GM18526 (cell line): ENCODE results near the gene ATOH8.

Experiments used
- POLR2A ChIP-seq: IDR thresholded peaks from 3 replicates; pipeline ENCODE4 v1.6.1; 2011; ENCODE audit not compliant: insufficient read length; ENCODE audit errors: extremely low read depth

ATOH8 gene

DNA sequence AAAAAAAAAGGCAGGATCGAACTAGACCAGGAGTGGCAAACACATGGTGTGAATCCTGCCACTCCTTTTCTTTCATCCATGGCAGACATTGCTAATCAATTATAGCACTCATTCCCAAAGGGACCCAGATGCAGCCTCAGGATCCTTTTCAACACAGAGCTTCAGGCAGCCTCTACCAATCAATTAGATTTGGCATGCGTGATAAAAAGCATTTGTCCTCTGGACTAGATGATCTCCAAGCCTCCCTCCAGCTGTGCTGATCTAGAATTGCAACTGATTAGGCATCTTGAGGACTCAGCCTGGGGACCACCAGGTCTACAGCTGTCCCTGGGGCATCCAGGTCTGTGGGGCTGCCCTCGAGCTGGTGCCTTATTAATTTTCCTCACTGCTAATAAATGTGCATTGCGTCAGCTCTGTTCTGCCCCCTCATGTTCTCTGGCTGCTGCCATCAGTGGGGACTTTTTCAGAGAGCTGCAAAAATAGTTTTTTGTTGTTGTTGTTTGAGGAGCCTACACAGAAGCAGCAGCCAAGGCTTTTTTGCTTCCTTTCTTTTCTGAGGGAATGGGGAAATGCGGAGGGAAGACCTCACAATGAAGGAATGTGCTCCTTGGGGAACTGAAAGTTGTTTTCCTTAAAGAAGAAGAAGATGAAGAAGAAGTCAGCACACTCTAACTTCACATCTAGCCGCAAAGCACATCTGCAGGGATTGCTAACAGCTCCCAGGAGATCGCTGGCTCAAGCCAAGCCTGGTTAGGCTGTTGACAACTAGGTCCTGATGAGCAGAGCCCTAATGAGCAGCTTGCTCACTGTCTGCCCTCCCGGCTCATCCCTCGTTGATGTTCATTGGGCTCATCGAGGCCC, 8.8 kb upstream of the ATOH8 start:
- no peak for TF ChIP-seq POLR2A

DNA sequence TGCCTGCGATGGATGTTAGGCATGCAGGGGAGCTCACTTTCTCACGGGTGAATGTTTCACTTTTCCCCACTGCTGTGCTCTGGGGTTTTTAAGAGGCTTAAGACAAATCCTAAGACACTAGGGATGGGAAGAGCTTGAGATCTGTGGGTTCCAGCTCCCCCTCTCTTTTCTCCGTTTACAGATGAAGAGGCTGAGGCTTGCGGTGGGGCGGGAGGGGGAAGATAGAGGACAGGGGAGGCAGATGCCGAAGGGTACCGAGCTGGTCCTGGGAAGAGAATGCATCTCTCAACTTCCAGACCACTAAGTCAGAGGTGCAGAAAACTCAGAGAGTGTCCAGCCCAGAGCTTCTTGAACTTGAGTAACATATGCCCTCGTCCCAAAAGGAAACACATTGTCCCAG, 8.2 kb upstream of the ATOH8 start:
- no peak for TF ChIP-seq POLR2A

GRCh38 chr2:85746321-85747004, 7.3 kb upstream of the ATOH8 start:
- TF ChIP-seq POLR2A, result no peak

DNA sequence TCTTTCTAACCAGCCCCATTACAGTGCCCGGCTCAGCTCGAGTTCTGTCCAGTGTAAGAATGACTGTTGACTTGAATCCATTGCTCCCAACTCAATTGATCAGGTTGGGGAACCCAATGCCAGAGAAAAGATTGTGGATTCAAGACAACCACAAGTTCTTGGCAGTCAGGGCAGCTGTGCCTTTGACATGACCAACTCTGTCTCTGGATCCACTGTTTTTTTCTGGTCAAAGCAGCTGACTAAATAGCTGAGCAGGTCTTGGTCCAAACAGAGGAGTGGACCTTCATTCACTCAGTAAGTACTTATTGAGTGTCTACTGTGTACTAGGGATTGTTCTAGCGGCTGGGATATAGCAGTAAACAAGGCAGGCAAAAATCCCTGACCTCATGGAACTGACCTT, 6.3 kb upstream of the ATOH8 start:
- TF ChIP-seq POLR2A, result no peak

DNA sequence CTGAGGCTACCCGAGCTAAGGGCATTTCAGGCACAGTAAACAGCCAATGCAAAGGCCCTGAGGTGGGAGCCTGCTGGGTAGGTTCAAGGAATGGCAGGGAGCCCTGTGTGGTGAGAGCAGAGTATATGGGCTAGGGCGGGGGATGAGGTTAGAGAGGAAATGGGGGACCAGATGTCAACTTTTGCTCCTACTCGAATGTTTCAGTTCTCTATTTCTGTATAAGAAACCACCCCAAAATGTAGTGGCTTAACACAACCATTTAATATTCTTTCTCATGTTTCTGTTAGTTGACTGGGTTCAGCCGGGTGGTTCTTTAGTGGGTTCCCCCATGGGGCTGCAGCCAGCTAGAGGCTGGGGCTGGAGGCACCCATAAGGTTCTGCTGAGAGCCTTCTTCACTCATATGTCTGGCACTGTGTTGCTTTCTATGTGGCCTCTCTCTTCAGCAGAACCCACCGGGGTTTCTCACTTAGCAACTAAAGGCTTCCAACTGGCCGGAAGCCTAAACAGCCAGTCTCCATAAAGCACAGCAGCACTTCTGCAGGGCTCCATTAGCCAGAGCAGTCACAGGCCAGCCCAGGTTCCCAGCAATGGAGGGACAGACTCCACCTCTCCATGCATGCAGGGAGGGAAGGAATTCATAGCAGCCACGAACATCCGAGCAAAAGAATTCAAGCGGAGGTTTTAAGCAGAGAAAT, 5.6 kb upstream of the ATOH8 start:
- no peak for TF ChIP-seq POLR2A

DNA sequence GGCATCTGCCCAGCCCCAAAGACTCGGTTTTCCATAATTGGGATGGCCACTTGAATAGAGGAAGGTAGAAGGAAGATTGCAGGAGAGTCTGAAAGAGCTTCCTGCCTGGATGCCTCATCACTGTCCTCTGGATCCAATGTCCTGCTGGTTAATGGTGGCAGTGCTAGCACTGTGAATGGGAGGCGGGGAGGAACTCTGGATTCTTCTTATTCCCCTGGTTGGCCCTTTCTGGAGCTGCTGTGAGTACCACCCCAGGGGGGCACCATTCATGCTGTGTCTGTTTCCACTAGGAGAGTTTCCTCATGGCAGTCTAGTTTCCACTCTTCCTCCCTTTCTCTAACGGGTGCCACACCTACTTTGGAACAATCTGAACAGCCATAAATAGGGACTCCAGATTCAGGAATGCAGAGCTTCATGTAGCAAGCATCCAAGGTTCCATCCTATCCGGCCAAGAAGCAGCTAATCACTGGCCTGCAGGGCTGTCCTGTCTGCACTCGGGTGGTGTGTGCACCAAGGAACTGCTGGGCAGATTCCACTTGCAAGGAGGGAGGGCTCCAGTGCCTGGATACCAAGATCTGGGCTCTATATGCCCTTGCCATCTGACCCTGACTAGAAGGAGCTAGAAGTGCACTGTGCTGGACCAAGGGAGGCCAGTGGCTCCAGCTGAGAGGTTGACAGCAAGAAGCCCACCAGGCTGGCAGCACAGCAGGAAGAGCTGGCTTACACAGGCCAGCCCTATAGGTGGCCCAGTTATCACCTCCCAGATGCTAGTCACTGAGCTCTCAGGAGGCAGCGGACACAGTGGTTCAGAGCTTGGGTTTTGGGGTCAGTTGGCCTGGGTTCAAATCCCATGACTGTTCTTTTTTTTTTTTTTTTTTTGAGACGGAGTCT, 4.6 kb upstream of the ATOH8 start:
- no peak for TF ChIP-seq POLR2A

- no peak for TF ChIP-seq POLR2A
Measured at GRCh38 chr2:85750587-85751575, 2.9 kb upstream of the ATOH8 start.

DNA sequence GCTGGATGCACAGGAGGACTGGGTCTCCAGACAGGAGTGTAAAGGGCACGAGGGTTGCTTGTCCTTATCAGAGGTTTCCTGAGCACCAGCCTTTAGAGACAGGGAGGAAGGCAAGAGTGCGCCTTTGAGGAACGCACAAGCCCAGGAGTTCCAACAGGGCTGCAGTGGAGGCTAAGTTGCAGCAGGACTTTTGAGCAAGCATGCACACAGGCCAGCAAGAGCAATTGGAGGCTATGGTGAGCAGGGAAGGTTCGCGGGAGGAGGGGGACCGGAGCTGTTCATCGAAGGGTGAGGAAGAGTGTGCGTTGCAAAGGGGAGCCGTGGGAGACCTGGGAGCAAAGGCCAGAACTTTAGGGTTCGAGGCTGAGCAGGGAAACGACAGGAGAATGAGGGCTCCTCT, 2.2 kb upstream of the ATOH8 start:
- no peak for TF ChIP-seq POLR2A

GRCh38 chr2:85753035-85753524, 711 bp upstream of the ATOH8 start:
- no peak for TF ChIP-seq POLR2A

DNA sequence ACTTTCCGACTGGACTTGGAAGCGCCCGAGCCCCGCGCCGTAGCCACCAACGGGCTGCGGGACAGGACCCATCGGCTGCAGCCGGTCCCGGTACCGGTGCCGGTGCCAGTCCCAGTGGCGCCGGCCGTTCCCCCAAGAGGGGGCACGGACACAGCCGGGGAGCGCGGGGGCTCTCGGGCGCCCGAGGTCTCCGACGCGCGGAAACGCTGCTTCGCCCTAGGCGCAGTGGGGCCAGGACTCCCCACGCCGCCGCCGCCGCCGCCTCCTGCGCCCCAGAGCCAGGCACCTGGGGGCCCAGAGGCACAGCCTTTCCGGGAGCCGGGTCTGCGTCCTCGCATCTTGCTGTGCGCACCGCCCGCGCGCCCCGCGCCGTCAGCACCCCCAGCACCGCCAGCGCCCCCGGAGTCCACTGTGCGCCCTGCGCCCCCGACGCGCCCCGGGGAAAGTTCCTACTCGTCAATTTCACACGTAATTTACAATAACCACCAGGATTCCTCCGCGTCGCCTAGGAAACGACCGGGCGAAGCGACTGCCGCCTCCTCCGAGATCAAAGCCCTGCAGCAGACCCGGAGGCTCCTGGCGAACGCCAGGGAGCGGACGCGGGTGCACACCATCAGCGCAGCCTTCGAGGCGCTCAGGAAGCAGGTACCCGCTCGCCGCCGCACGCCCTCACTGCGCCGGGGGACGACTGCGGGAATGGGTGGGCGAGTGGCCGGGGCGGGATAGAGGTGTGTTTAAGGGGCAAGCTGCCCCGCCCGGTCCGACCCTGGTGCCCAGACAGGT, 713 bp downstream of the ATOH8 start:
- TF ChIP-seq POLR2A, result no peak

- TF ChIP-seq POLR2A, result no peak
Measured at GRCh38 chr2:85755122-85756027, 1.6 kb downstream of the ATOH8 start.

DNA sequence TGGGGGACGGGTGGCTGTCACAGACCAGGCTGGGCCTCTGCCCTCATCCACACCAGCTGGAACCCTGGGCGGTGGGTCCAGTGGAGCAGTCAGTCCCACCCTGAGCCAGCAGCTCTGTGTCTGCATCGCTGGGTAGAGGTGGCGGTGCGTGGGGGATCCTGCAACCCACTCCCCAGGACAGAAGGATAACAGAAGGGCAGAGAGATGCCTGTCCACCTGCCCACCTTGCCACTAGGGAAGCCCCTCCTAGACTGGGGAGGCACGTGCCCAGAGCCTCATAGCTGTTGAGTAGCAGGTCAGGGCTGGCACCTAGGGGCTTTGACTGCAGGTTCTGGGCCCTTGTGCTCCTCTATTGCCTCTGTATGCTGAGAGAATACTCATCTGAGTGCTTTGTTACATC, 2.4 kb downstream of the ATOH8 start:
- no peak for TF ChIP-seq POLR2A
